HG03378 (cell line): ENCODE results near the gene CFAP161.
"Not testable (repeated sequence)": the region's sequence is repeated elsewhere in the genome, so short reads cannot be mapped to it uniquely, and the experiment has no call there.

Experiments
- ATAC-seq: cut with Tn5 transposase; IDR thresholded peaks from one replicate; pipeline ENCODE4 v1.9.1; 2021; ENCODE audit warnings: mild to moderate bottlenecking, moderate library complexity; ENCODE audit not compliant: unreplicated experiment

Gene CFAP161

DNA sequence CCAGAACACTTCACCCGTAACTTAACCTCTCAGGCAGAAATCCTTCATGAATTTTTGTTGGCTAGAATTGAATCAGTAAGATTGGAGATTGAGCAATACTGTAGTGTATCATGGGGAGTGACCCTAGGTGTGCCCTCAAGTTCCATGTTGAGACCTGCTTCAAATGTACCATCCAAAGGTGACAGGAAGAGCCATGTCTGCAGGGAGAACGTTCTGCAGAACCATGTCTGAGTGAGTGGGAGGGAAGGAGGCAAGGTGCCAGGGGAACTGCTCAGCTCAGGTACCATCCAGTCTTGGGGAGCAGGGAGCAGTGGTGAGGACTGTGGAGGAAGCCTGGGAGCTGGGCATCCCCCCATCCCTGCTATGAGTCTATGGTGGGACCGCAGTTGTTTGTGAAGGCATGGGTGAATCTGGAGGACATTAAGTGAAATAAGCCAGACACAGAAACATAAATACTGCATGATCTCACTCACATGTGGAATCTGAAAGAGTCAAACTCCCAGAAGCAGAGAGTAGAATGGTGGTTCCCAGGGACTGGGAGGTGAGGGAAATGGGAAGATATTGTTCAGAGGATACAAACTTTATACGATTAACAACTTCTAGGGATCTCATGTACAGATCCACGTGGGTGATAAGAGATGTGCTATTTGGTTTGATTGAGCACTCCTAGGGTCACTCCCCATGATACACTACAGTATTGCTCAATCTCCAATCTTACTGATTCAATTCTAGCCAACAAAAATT lies 23.3 kb downstream of the CFAP161 start:
- ATAC-seq = no peak

DNA sequence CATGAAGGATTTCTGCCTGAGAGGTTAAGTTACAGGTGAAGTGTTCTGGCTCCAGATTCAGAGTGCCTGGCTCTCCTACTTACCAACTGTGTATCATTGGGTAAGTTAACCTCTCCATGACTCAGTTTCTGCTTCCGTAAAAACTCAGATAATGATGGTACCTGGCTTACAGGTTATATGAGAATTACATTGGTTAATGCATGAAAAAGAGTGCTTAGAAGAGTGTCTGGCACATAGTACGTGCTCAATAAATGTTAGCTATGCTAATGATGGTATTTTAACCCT lies 23.8 kb downstream of the CFAP161 start:
- no peak for ATAC-seq

DNA sequence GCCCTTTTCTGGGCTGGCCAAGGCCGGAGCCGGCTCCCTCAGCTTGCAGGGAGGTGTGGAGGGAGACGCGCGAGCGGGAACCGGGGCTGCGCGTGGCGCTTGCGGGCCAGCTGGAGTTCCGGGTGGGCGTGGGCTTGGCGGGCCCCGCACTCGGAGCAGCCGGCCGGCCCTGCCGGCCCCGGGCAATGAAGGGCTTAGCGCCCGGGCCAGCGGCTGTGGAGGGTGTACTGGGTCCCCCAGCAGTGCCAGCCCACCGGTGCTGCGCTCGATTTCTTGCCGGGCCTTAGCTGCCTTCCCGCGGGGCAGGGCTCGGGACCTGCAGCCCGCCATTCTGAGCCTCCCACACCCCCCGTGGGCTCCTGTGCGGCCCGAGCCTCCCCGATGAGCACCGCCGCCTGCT lies 24.5 kb downstream of the CFAP161 start:
- not testable (repeated sequence) for ATAC-seq

DNA sequence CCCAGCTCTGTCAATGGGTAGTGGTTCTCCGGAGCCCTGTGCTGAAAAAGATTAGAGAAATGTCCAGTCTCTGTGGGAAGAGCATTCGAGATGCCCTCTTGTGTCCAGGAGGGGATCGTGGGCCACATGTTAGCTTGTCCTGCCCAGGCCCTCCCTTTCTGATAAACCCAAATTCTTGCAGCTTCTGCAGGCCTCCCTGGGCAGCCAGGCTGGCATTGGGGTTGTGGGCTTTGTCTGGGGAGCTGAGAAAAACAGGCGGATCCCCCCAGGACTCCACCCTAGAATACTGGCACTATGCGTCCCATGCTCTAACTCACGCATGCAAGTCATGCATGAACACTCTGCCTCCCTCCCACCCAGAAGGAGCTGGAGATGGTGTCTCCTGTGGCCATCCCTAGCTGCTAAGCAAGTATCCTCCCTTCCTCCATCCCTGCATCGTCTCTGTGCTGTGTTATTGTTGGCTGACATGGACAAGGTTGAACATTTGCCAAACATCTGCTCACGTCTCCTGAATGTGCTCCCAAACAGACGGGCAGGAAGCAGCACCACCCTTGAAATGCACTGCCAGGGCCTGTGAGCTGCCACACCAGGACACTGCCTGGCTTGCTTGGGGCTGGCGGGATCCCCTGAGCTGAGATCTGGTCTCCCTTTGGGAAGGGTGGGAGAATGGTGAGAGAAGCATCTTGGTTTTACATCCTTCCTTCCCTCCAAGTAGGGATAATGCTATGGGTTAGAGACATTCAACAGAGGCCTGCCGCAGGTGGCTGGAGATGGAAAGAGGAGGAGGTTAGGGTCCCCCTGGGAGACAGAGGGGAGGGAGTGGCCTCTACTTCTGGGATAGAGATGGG lies 26.5 kb downstream of the CFAP161 start:
- no peak for ATAC-seq

DNA sequence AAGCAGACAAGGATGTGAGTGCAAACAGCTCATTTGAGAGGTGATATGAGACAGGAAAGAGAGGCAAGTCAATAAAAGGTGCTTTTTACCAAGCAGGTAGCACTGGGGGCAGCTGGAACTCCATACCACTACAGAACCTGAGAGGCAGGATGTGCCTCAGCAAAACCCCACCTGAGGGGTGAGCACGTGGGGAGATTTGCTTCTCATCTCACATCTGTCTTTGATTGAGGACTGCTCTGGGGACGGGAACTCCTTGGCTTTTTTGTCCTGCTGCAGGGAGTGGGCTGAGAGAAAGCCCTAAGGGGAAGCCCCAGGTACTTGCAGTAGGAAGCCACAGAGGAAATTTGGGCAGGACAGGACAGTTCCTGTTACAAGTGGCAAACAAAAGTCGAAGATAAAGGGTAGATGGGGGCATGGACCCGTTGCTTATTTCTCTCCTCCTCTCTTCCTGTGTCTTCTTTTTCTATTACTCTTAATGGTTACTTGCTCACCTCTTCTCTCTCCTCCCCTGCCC lies 27.1 kb downstream of the CFAP161 start:
- no peak for ATAC-seq

DNA sequence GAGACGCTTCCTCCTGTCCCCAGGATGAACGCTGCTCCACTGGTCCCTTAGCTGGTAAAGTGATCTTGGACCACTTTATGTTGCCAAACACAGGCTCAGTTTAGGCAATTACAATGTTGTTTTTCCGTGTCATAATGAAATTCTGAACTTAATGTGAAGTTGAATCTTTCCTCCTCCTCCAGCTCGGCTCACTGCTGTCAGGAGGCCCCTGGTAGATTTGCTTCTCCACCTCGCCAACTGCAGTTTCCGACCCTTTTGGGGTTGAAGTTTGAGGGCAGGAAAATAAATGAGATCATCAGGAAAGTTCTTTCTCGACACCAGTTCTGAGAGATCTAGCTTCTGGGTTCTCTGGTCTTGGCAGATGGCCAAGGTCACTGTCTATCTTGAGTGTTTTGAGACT lies 27.8 kb downstream of the CFAP161 start:
- ATAC-seq = no peak

DNA sequence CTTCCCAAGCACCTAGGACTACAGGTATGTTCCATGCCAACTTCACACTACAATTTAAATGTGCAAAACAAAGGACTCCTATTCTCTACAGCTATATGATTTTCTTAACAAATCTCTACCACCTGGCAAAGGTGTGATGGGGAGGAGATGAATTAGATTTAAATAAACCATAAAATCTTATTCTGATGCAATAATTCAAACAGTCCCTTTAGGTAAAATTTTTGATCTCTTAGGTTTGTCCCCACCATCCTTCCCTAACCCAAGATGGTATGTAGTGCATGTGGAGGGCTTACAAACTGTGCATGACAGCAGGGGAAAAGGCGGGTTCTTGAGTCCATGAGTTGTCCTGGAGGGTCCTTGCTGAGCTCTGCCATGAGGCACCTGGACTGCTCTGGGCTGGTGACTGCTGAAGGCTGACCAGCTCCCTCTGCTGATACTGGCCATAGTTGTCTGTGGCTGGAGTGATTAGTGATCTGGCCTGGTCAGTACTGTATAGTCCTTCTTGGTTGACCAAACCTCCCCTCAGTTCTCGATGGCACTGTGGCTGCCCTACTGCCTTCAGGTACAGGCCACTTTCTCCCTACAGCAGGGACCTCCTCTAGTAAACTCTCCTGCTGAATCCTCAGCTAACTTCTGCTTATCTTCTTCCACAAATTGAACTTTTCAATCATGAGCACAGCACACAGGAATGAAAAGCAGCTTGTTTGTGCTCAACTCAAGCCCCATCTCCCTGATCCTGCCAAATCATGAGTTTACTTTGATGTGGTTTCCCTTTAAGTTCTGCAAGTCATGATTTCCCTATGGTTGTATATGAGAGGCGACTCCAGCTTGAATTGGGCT lies 30.1 kb downstream of the CFAP161 start:
- no peak for ATAC-seq

DNA sequence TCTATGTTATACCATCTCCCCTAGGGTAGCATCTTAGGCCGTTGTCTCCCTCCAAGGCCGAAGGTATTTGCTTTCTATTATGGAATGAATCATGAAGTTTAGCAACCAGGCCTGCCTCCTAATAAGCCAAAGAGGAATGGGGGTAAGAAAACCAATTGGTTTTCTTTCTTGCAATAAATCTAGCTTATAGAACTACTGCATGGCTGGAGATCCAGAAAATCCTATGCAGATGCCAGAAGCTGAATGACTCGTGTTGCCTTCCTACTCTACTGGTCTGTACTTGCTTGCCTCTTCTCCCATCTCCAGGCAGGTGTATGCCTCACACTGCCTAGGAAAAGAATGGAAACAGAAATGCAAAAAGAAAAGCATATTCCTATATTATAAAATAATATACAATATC lies 31.5 kb downstream of the CFAP161 start:
- no peak for ATAC-seq

DNA sequence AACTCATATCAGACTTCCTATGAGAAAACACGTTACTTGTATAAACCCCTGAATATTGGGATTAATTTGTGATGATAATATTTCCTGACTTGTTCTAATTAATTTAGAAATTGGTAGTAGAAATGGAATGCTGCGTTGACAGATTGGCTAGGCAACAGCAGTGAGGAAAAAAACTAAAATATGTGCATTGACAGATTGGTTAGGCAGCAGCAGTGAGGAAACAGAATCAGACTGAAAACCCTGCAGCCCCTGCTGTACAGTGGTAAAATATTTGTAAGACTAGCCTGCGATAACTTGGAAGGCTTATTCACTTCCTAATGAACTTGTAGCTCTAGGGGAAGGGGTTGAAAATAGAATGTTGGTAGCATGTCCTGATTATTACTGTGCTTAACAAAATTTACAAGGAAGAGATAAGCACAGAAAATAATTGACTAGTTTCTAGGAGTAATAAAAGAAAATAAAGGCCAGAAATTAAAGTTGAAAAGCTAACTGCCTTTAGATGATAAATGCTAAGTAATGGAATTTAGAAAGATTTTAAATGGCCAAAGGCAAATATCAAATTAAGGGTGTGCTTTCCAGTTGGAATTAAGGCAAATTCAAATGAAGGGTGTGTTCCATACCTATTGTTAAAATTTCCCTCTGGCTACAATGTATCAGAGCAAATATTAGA lies 32.7 kb downstream of the CFAP161 start:
- no peak for ATAC-seq

DNA sequence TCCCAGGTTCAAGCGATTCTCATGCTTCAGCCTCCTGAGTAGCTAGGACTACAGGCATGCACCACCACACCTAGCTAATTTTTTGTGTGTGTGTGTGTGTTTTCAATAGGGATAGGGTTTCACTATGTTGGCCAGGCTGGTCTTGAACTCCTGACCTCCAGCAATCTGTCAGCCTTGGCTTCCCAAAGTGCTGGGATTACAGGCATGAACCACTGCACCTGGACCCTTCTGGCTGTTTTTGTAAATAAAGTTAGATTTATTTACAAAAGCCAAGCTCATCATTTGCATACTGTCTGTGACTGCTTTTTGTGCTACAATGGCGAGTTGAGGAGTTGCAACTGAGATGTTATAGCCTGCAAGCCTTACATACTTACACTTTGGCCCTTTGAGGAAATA lies 34.1 kb downstream of the CFAP161 start:
- ATAC-seq = no peak

DNA sequence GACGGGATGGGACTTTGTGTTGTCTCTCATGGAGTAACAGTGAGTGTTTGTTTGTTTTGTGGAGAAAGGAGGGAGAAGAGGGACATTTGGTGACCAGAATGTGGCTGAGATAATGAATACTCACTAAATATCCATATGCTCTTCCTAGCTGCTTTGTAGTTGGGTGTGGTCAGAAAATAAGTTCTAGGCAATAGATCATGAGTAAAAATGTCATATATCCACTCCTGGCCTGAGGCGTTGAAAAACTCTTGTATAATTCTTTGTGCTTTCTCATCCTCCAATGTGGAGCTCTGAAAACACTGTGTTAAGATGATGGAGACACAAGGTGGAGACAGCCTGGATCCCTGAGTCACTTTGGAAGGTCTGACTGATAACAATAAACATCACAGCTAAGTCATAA lies 34.6 kb downstream of the CFAP161 start:
- ATAC-seq = no peak

DNA sequence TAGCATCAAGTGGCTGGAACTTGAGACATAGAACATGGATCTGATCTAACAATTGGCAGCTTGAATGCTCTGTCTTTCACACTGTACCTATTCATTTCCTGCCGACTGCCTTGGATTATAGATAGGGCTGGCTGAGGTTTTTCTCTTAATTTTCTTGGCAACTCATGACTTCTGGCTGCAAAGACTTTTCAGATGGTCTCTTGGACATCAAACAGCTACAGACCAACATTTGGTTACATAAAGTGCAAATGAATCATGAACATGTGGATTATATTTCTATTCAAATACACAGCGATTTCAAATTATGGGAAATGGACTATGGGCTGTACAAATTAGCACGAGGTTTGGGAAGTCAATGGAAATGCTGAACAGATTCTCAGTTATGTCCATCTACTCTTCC lies 36.4 kb downstream of the CFAP161 start:
- no peak for ATAC-seq

DNA sequence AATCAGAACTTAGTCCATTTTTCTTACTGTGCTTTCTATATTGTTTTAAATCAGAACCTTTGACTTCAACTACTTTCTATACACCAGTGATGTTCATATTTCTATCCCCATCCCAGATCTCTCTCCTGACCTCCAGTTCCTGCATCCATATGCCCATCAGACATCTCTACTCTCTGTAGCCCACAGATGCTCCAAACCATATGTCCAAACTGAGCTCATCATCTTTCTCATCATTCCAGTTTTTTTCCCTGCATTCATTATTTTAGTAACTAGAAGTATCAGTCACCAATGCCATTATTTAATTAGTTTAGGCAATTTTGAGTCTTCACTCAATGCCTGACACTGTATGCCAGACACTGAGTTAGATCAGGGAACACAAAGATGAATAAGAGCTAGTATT lies 37.2 kb downstream of the CFAP161 start:
- no peak for ATAC-seq

DNA sequence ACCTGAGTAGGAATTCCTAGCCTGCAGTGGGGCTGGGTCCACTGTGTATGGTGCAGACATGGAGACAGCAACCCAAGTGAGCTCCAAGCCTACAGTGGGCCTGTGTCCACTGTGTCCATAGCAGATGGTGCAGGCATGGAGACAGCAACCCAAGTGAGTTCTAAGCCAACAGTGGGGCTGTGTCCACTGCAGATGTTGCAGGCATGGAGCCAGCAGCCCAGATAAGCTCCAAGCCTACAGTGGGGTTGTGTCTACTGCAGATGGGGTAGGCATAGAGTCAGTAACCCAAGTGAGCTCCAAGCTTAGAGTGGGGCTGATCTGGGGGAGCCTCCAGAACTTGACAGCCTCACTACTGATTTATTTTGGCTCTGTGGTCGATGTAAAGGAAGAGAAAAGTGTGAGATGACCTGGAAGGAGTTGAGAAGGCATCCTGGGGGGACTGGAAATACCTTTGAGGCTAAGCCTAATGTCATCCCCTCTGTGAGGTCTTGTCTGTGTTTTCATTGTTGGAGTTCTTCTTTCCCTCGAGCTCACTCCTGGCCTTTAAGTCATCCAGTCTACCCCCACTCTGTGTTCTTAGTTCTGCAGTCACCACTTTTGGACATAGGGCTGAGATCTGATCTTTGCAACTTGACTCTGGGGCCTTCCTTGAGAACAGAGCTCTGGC lies 40.2 kb downstream of the CFAP161 start:
- ATAC-seq = no peak

DNA sequence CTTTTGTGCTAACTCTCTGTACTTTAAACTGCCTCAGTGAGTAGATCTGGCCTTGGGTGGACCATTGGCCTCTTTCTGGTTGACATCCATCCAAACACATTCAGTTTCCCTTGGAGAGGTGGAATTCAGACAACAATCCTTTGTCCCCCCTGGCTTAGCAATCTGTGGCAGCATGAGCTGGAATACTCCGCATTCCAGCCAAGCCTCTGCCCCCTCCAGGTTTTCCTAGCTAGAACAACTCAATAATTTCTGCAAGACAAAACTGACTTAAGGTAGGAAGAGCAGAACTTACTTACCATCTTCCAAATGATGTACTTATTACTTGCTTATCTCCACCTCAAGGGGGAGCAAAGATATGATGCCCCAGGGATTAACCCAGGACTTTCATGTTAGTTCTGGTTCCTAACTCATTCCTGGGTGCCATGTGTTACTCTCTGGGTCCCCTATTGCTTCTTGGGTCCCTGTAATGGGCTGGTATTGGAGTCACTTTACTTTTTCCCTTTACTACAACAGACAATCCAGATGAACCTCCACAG lies 40.8 kb downstream of the CFAP161 start:
- no peak for ATAC-seq

DNA sequence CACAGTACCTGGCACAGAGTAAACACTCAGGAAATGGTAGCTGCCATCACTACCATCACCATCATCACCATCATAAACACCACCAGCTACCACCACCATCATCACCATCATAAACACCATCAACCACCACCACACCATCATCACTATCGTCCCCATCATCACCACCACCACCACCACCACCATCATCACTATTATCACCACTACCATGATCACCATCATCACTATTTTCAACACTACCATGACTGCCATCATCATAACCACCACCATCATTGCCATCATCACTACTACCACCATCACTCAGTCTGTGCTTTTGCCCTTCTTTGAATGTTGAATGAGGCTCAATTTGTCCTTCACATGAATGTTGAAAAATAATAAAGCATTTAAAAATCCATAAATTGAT lies 41.4 kb downstream of the CFAP161 start:
- ATAC-seq = no peak

DNA sequence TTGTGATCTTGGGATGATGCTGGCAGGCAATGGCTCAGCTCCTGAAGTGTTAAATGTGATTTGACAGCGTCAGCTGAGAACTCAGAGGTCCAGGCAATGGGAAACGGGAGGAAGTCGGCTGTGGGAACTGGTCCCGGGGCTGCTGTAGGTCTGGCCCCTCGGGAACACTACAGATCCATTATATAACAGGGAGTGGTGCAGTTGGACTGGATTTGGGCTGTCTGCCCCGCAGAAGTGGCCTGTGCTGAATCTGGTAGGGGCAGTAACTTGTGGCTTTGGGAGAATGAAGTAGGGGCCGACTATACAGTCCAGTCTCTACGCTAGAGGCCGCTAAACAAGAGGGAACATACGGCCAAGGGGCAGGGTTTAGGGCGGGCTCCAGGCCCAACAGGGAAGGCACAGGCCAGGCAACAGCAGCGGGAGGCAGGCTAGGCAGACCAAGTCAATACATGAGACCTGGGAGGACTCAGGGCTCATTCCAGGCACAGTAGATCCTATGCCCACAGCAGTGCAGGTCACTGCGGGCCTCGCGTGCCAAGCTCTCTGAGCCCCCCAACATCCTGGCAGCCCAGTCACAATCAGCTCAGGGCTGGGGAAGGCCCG lies 42.3 kb downstream of the CFAP161 start:
- ATAC-seq = no peak

DNA sequence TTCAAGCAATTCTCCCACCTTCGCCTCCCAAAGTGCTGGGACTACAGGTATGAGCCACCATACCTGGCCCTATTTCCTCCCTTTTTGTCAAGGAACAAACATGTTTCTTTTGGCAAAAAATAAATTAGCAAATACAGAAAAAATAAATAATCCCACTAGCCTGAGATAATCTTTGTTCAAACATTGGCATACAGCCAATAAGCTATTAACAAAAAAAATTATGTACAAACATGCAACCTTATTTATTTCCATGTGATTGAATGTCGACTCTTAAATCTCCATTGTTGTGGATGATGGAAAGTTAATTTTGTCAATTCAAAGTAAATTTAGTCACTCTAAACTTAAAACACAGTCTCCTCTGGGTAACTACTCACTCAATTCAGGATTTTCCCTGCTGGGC lies 44.3 kb downstream of the CFAP161 start:
- no peak for ATAC-seq

DNA sequence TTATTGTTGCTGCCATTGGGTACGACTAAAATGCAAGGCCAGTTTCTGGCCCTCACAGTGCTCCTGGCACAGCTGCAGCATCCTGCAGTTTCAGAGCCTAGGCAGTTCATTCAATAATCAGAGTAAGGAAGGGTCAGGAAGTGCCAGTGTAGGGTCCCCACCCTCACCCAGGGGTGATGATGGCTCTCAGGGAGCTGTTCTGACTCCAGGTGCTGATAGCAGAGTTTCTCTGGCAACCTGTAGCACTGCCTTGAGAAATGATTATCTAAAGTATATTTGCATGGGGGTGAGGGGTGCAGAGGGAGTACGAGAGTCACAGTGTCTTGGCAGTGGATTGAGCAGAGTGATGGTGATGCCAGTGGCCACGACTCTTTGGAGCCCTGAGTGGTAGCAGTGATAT lies 47.1 kb downstream of the CFAP161 start:
- no peak for ATAC-seq
